ENCODE measurements around the gene IGSF5.

IGSF5 gene

DNA sequence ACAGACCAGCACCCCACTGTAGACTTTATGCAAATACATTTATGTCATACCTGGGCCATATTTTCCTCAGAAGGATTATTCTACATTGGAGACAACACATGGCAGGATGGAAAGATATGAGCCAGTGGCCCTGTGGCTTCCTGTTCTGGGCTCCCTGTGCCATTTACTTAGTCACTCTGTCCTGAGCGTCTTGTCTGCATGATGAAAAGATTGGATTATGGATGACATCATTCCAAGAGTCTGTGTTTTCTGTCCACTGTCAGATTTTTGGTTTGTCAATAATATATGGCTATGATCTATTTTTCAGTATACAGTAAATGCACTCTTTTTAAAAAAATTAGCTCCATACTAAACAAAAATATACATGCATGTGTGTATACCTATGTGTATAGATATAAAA is 30.8 kb downstream of the IGSF5 start:
- no peak for TF ChIP-seq ZFX (IDR thresholded peaks at IDR 0.05; ENCODE audit: borderline replicate concordance)
- TF ChIP-seq, protein P1, sequence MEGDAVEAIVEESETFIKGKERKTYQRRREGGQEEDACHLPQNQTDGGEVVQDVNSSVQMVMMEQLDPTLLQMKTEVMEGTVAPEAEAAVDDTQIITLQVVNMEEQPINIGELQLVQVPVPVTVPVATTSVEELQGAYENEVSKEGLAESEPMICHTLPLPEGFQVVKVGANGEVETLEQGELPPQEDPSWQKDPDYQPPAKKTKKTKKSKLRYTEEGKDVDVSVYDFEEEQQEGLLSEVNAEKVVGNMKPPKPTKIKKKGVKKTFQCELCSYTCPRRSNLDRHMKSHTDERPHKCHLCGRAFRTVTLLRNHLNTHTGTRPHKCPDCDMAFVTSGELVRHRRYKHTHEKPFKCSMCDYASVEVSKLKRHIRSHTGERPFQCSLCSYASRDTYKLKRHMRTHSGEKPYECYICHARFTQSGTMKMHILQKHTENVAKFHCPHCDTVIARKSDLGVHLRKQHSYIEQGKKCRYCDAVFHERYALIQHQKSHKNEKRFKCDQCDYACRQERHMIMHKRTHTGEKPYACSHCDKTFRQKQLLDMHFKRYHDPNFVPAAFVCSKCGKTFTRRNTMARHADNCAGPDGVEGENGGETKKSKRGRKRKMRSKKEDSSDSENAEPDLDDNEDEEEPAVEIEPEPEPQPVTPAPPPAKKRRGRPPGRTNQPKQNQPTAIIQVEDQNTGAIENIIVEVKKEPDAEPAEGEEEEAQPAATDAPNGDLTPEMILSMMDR (IDR thresholded peaks at IDR 0.05), result no peak
- H3K27ac ChIP-seq, result no peak overlapping the region

DNA sequence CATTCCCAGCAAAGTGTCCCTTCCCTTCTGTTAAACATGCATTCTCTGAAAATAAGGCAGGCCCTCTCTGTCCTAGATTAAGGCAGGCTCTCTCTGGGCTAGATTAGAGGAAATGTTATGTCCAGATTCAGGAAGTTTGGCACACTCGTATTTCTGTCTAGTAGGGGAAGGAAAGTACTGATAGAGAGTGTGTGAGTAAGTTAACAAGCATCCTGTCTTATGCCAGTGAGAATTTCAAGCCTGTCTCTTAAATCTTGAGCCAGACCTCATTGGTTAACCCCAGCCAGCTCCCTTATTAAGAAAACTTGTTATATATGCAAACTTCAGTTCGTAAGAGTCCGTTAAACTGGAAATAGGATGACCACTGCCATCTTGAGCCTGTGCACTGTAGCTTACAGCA is 31.6 kb downstream of the IGSF5 start:
- TF ChIP-seq, protein P1 (IDR thresholded peaks at IDR 0.05), result no peak
- TF ChIP-seq ZFX (IDR thresholded peaks at IDR 0.05; ENCODE audit: borderline replicate concordance), result no peak

DNA sequence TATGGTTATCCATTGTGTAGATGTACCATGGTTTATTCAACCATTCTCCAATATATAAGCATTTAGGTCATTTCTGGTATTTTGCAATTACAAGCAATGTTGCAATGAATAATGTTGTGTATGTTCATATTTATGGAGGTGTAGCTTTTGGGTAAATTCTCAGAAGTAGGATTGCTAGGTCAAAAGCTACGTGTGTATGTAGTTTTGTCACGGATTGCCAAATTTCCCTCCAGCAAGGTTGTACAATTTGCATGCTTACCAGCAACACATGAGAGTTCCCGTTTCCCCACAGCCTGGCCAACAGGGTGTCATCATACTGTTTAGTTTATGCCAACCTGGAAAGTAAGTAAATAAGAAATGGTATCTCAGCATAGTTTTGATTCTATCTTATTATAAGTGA is 36.3 kb downstream of the IGSF5 start:
- H3K27ac ChIP-seq, result no peak overlapping the region
- TF ChIP-seq, protein P1 (IDR thresholded peaks at IDR 0.05), result no peak
- TF ChIP-seq ZFX (IDR thresholded peaks at IDR 0.05; ENCODE audit: borderline replicate concordance), result no peak

More for the DNA sequence above, 31.6 kb downstream of the IGSF5 start:
- H3K27ac ChIP-seq, result no peak overlapping the region

DNA sequence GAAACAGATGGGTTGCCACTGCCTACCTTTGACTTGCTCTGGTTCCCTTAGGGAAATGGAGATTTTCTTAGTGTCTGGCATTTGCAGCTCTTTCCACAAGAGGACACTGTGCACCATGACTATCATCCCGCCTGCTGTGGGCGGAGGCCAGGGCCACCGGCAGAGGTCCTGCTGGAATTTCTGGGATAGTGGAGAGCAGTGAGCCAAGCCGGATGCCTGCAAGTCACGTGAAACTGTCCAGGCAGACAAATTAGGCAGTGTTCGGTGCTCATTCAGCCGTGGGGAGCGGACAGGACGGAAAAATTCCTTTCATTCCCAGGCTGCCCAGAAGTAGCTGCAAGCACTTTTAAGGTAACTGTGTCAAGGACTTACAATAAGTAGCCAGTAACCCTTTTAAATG is 43.4 kb downstream of the IGSF5 start:
- TF ChIP-seq ZFX (IDR thresholded peaks at IDR 0.05; ENCODE audit: borderline replicate concordance), result no peak
- TF ChIP-seq, protein P1 (IDR thresholded peaks at IDR 0.05), result peak; percentile 96

DNA sequence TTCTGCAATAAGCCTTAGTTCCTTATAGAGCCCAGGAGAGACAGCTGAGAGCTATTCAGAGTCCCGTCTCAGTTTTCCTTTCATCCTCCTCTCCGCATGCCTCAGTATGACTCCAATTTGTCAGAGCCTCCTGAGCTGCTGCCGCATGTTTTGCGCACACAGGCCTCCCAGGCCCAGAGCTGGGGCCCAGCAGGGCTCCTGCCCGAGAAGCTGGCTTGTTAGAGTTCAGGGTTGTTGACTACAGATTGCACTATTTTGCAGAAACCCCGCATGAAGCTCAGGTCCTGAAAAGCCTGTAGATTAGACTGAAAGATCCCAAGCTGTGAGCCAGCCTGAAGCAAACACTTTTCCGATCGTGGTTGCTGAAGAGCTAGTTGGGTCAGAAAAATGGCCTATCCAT is 51.5 kb downstream of the IGSF5 start:
- TF ChIP-seq ZFX (IDR thresholded peaks at IDR 0.05; ENCODE audit: borderline replicate concordance), result no peak
- TF ChIP-seq, protein P1 (IDR thresholded peaks at IDR 0.05), result no peak
- H3K27ac ChIP-seq, result no peak overlapping the region

More for the DNA sequence above, 43.4 kb downstream of the IGSF5 start:
- no peak overlapping the region for H3K27ac ChIP-seq

DNA sequence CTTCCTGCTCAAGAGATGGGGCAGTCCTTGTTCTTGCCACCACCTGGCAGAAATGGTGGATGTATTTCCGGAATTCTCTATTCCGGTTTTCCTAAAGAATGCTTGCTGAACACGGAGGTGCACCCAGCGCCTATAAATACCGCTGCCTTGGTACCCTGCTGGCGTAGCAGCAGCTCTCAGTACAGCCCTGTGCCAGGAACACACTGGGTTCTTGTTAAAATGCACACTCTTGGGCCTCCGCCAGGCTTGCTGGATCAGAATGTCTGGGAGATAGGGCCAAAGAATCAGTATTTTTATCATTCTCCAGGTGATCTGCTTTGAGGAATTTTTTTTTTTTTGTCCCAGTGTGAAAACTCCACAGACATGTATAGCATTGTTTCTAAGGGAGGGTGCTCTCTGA is 54.2 kb downstream of the IGSF5 start:
- TF ChIP-seq, protein P1 (IDR thresholded peaks at IDR 0.05), result no peak
- no peak for TF ChIP-seq ZFX (IDR thresholded peaks at IDR 0.05; ENCODE audit: borderline replicate concordance)
- H3K27ac ChIP-seq, result no peak overlapping the region

DNA sequence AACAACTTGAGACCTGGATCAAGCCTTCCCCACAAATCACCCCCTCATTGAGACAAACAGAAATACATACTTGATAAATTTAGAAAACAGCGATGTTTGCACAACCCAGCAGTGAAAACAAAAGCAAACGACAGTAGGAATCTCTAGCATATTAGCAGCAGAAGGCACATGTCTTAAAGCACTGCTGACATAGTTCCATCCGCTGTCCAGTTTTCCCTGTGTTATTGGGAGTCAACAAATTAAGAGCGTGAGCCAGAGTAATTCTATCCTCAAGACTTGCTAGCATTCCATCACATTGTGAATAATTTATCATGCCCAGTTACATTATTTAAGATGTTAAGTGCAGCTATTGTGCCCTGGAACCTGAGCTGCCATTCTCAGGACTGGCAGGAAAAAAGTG is 55.3 kb downstream of the IGSF5 start:
- H3K27ac ChIP-seq, result no peak overlapping the region
- TF ChIP-seq, protein P1 (IDR thresholded peaks at IDR 0.05), result no peak
- no peak for TF ChIP-seq ZFX (IDR thresholded peaks at IDR 0.05; ENCODE audit: borderline replicate concordance)
